Central memory CD4-positive, alpha-beta T cell (primary cell): ENCODE measurements around the gene MS4A4A.

Experiments
- DNase-seq: peaks from one replicate; pipeline ENCODE4 v3.0.0; 2022

The MS4A4A gene

GRCh38 chr11:60349990-60350389 is 69.5 kb downstream of the MS4A4A start:
- DNase-seq: no peak

- no peak for DNase-seq
Measured at GRCh38 chr11:60357771-60358170, 77.3 kb downstream of the MS4A4A start.
